HG03064 (cell line): ENCODE results near the gene RAE1.
A peak's percentile ranks its signal among the peaks of the same experiment; 100 is the strongest.

ENCODE experiments used
- ATAC-seq: cut with Tn5 transposase; IDR thresholded peaks from one replicate; pipeline ENCODE4 v1.9.1; 2021; ENCODE audit warnings: low read depth; ENCODE audit not compliant: unreplicated experiment

RAE1 gene

GRCh38 chr20:57384953-57385761, 34.1 kb downstream of the RAE1 start:
- no peak for ATAC-seq

- no peak for ATAC-seq
These were observed 34.9 kb downstream of the RAE1 start for GRCh38 chr20:57385940-57386339.

- no peak for ATAC-seq
These were observed 35.7 kb downstream of the RAE1 start for GRCh38 chr20:57386762-57387161.

GRCh38 chr20:57387463-57387862, 36.4 kb downstream of the RAE1 start:
- no peak for ATAC-seq

- no peak for ATAC-seq
These were observed 36.9 kb downstream of the RAE1 start for GRCh38 chr20:57387945-57388371.

GRCh38 chr20:57388953-57389694, 38.1 kb downstream of the RAE1 start:
- ATAC-seq, result no peak

GRCh38 chr20:57389695-57390603, 38.9 kb downstream of the RAE1 start:
- ATAC-seq, result no peak

- ATAC-seq, result peak; percentile 50
These were observed 39.8 kb downstream of the RAE1 start, which contains the start of gene RBM38 for GRCh38 chr20:57390604-57391438. TSS of gene RBM38 (plus strand) at chr20:57391396. CDS start at chr20:57391582, 186 bp downstream.

- peak; percentile 14 for ATAC-seq
These were observed 40.6 kb downstream of the RAE1 start for GRCh38 chr20:57391439-57392301.

- no peak for ATAC-seq
These were observed 41.6 kb downstream of the RAE1 start for GRCh38 chr20:57392512-57393271.

GRCh38 chr20:57393321-57394120, 42.5 kb downstream of the RAE1 start:
- no peak for ATAC-seq

- no peak for ATAC-seq
These were observed 43.3 kb downstream of the RAE1 start for GRCh38 chr20:57394121-57395082.

- ATAC-seq, result no peak
These were observed 44.3 kb downstream of the RAE1 start for GRCh38 chr20:57395111-57395966.

- ATAC-seq, result no peak
These were observed 45.3 kb downstream of the RAE1 start for GRCh38 chr20:57396212-57396983.
